Liver (tissue), 9 donors: ENCODE measurements around the gene COL21A1. TPM values are rescaled to one million over a fixed set of nuclear protein-coding genes. Genes with fewer than 3 reads are reported as not detected.

ENCODE experiments used
- DNase-seq: peaks from one replicate; pipeline ENCODE4 v3.0.0-alpha.2; 2017; ENCODE audit warnings: low spot score
- H3K27ac ChIP-seq, 2 donors: one replicate each; pipeline ENCODE4 v1.7.0; 2013; ENCODE audit warnings: inconsistent platforms in 2 of 2, low read length in 2 of 2, control low read depth in 1 of 2, low read depth in 1 of 2, mild to moderate bottlenecking in 1 of 2
- H3K27me3 ChIP-seq, 4 donors: one replicate each; pipeline versions ENCODE4 v1.6.1 to v1.7.0; 2013; ENCODE audit warnings: low read length in 3 of 4, inconsistent platforms in 1 of 4, mild to moderate bottlenecking in 1 of 4, moderate library complexity in 1 of 4; ENCODE audit not compliant: control insufficient read depth in 4 of 4, insufficient read depth in 4 of 4
- H3K36me3 ChIP-seq, 4 donors: one replicate each; pipeline versions ENCODE4 v1.6.1 to v1.7.0; 2013; ENCODE audit warnings: low read length in 3 of 4, mild to moderate bottlenecking in 3 of 4, low read depth in 1 of 4, moderate library complexity in 1 of 4; ENCODE audit not compliant: control insufficient read depth in 4 of 4, insufficient read depth in 3 of 4
- H3K4me1 ChIP-seq, 4 donors: one replicate each; pipeline versions ENCODE4 v1.6.1 to v1.7.0; 2013; ENCODE audit warnings: low read length in 3 of 4, mild to moderate bottlenecking in 3 of 4, moderate library complexity in 1 of 4; ENCODE audit not compliant: control insufficient read depth in 4 of 4, insufficient read depth in 4 of 4
- H3K4me3 ChIP-seq, 3 donors: one replicate each; pipeline versions ENCODE4 v1.6.1 to v1.7.0; 2013; ENCODE audit warnings: low read length in 3 of 3, control low read depth in 1 of 3, low read depth in 1 of 3, mild to moderate bottlenecking in 1 of 3
- H3K9ac ChIP-seq, 2 donors: one replicate each; pipeline ENCODE4 v1.7.0; 2013; ENCODE audit warnings: low read length in 2 of 2, mild to moderate bottlenecking in 2 of 2, moderate library complexity in 2 of 2, control low read depth in 1 of 2, low read depth in 1 of 2
- H3K9me3 ChIP-seq, 4 donors: one replicate each; pipeline versions ENCODE4 v1.6.1 to v1.7.0; 2013; ENCODE audit warnings: low read length in 3 of 4; ENCODE audit not compliant: control insufficient read depth in 4 of 4
- ATF3 ChIP-seq: IDR thresholded peaks from 2 replicates; pipeline ENCODE4 v1.6.1; 2016; ENCODE audit warnings: antibody characterized with exemption
- EGR1 ChIP-seq, 2 donors: IDR thresholded peaks; 2 replicates each; pipeline ENCODE4 v1.6.1; 2016 to 2018; ENCODE audit warnings: antibody characterized with exemption in 2 of 2, low read depth in 2 of 2
- FOXA1 ChIP-seq: IDR thresholded peaks from 2 replicates; pipeline ENCODE4 v1.6.1; 2016; ENCODE audit warnings: antibody characterized with exemption
- FOXA2 ChIP-seq: IDR thresholded peaks from 2 replicates; pipeline ENCODE4 v1.6.1; 2016; ENCODE audit warnings: antibody characterized with exemption
- GABPA ChIP-seq, 2 donors: IDR thresholded peaks in 1 of 2; conservative IDR thresholded peaks in 1 of 2; 2 replicates each; pipeline ENCODE4 v1.6.1; 2016; ENCODE audit warnings: antibody characterized with exemption in 2 of 2, mild to moderate bottlenecking in 1 of 2, moderate library complexity in 1 of 2
- HNF4A ChIP-seq, 2 donors: conservative IDR thresholded peaks; 2 replicates each; pipeline ENCODE4 v1.6.1; 2016; ENCODE audit warnings: antibody characterized with exemption in 2 of 2, mild to moderate bottlenecking in 2 of 2
- HNF4G ChIP-seq: IDR thresholded peaks from 2 replicates; pipeline ENCODE4 v1.6.1; 2016; ENCODE audit warnings: antibody characterized with exemption
- JUND ChIP-seq, 2 donors: IDR thresholded peaks; 2 replicates each; pipeline ENCODE4 v1.6.1; 2016; ENCODE audit warnings: antibody characterized with exemption in 2 of 2
- NR2F2 ChIP-seq: IDR thresholded peaks from 2 replicates; pipeline ENCODE4 v1.6.1; 2016; ENCODE audit warnings: antibody characterized with exemption
- RAD21 ChIP-seq, 2 donors: IDR thresholded peaks; 2 replicates each; pipeline ENCODE4 v1.6.1; 2016; ENCODE audit warnings: antibody characterized with exemption in 2 of 2, mild to moderate bottlenecking in 2 of 2
- RXRA ChIP-seq, 2 donors: IDR thresholded peaks; 2 replicates each; pipeline ENCODE4 v1.6.1; 2017 to 2018; ENCODE audit warnings: antibody characterized with exemption in 2 of 2, mild to moderate bottlenecking in 1 of 2
- SP1 ChIP-seq: IDR thresholded peaks from 2 replicates; pipeline ENCODE4 v1.6.1; 2018; ENCODE audit warnings: antibody characterized with exemption, mild to moderate bottlenecking
- TAF1 ChIP-seq: conservative IDR thresholded peaks from 2 replicates; pipeline ENCODE4 v1.6.1; 2016; ENCODE audit warnings: antibody characterized with exemption, mild to moderate bottlenecking
- YY1 ChIP-seq: IDR thresholded peaks from 2 replicates; pipeline ENCODE4 v1.6.1; 2016; ENCODE audit warnings: antibody characterized with exemption, mild to moderate bottlenecking
- WGBS: extraction: QIAGEN DNeasy Blood & Tissue Kit; methylation state at CpG from one replicate; pipeline ENCODE4 v1.1.7; 2013; 5-methylcytosine and 5-hydroxymethylcytosine counted together
- polyA plus RNA-seq, 2 donors: library from polyadenylated mRNA; stranded (reverse) in 1 of 2; unstranded in 1 of 2; fragments of 200-250 nt in 1 of 2; fragments of >200 nt in 1 of 2; fragmentation: Nextera tagmentation in 1 of 2; extraction: Ambion mirVana in 1 of 2; gene quantifications; one replicate each; pipeline versions ENCODE4 v1.2.1 to v1.2.3, GENCODE V29; 2013 to 2015
- total RNA-seq, 2 donors: library from RNA; depleted of rRNA; stranded (reverse); fragments of >200 nt; gene quantifications; one replicate each; pipeline ENCODE4 v1.2.3, GENCODE V29; 2014
- TF ChIP-seq, protein P1 (sequence below): IDR thresholded peaks from 2 replicates; pipeline ENCODE4 v1.6.1; 2016; ENCODE audit warnings: antibody characterized with exemption, mild to moderate bottlenecking
- TF ChIP-seq, protein P2 (sequence below): IDR thresholded peaks from 2 replicates; pipeline ENCODE4 v1.6.1; 2016; ENCODE audit warnings: antibody characterized with exemption
- donor health status: healthy.
- donor health status: healthy.
- donor health status: healthy.
- donor health status: healthy.
- donor health status: healthy.

The COL21A1 gene
- total and polyA plus RNA-seq, 4 donors: 0.48 to 1.3 (median 0.52) TPM

DNA sequence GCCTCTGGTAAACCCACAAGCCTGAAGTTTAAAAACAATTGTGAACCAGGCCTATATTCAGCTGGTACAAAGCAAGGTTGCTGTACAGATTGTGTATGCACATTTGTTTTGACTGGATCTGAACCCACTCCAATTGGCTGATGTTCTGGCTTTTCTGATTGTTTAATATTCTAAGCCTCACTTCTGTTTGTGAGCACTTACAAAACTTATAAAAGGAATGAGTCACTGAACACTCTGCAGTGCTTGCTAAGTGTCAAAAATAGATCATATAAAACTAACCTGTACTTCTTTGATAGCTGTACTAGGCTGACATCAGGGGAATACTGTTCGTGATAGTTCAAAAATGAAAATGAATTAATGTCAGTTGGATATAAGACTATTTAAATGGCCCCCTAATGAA is 12.1 kb downstream of the COL21A1 start (continued):
- TF ChIP-seq, protein P1, sequence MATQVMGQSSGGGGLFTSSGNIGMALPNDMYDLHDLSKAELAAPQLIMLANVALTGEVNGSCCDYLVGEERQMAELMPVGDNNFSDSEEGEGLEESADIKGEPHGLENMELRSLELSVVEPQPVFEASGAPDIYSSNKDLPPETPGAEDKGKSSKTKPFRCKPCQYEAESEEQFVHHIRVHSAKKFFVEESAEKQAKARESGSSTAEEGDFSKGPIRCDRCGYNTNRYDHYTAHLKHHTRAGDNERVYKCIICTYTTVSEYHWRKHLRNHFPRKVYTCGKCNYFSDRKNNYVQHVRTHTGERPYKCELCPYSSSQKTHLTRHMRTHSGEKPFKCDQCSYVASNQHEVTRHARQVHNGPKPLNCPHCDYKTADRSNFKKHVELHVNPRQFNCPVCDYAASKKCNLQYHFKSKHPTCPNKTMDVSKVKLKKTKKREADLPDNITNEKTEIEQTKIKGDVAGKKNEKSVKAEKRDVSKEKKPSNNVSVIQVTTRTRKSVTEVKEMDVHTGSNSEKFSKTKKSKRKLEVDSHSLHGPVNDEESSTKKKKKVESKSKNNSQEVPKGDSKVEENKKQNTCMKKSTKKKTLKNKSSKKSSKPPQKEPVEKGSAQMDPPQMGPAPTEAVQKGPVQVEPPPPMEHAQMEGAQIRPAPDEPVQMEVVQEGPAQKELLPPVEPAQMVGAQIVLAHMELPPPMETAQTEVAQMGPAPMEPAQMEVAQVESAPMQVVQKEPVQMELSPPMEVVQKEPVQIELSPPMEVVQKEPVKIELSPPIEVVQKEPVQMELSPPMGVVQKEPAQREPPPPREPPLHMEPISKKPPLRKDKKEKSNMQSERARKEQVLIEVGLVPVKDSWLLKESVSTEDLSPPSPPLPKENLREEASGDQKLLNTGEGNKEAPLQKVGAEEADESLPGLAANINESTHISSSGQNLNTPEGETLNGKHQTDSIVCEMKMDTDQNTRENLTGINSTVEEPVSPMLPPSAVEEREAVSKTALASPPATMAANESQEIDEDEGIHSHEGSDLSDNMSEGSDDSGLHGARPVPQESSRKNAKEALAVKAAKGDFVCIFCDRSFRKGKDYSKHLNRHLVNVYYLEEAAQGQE: no peak
- no peak for TF ChIP-seq RXRA (IDR thresholded peaks at IDR 0.05)
- no peak for TF ChIP-seq TAF1
- no peak for TF ChIP-seq YY1
- no peak for TF ChIP-seq HNF4G
- no peak for TF ChIP-seq RAD21 (IDR thresholded peaks at IDR 0.05)

DNA sequence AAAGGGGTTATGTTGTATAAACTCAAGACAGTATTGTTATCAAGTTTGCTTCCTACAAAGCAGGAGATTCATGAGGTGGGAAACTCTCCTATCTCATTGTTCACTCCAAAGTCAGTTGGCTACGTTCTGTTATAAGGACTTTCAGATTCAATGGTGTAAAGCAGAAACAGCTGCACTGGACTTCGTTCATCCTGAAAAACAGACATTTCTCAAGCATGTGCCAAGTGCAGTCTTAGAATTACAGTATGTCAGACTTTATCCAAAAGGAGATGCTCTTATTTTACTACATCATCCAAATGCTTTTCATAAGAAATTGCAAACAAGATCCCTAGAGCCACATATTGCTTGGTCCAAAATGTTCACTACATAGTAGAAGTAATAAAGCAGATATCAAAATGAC is 14.9 kb downstream of the COL21A1 start:
- H3K4me1 ChIP-seq: no peaks in the 10 kb centered on the region
- no peak overlapping the region for H3K9ac ChIP-seq
- no peak overlapping the region for H3K4me3 ChIP-seq
- no peaks in the 10 kb centered on the region for H3K9me3 ChIP-seq
- no peak for DNase-seq
- no peak overlapping the region for H3K27ac ChIP-seq
- H3K27me3 ChIP-seq: no peaks in the 10 kb centered on the region
- TF ChIP-seq RAD21 (IDR thresholded peaks at IDR 0.05) (no peak), TAF1 (no peak), JUND (IDR thresholded peaks at IDR 0.05) (no peak), FOXA1 (no peak), FOXA2 (no peak), RXRA (IDR thresholded peaks at IDR 0.05) (no peak), EGR1 (IDR thresholded peaks at IDR 0.05; ENCODE audit: low read depth in 2 of 2) (no peak), NR2F2 (no peak), GABPA (IDR thresholded peaks at IDR 0.05 in 1 of 2, conservative IDR thresholded peaks at IDR 0.05 in 1 of 2) (no peak), SP1 (no peak), HNF4A (conservative IDR thresholded peaks at IDR 0.05) (no peak), ATF3 (no peak), YY1 (no peak), HNF4G (no peak)
- TF ChIP-seq, protein P2, sequence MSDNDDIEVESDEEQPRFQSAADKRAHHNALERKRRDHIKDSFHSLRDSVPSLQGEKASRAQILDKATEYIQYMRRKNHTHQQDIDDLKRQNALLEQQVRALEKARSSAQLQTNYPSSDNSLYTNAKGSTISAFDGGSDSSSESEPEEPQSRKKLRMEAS: no peak
- TF ChIP-seq, protein P1: no peak
- H3K36me3 ChIP-seq: no peaks in the 10 kb centered on the region
- WGBS: 63% methylated on average over 2 of the region's 2 CpGs
